Adipocyte (in vitro differentiated cells): ENCODE measurements around the gene ATP6V1C2.

Experiments
- DNase-seq: peaks from one replicate; pipeline ENCODE4 v3.0.0-alpha.2; 2015; ENCODE audit warnings: low read depth
- H3K27me3 ChIP-seq: replicated peaks from 2 replicates; pipeline ENCODE4 v1.7.0; 2013; ENCODE audit warnings: mild to moderate bottlenecking, low read length, moderate library complexity; ENCODE audit not compliant: control insufficient read depth, insufficient read depth
- H3K36me3 ChIP-seq: 2 replicates; pipeline ENCODE4 v1.7.0; 2013; ENCODE audit warnings: low read length, mild to moderate bottlenecking, moderate library complexity; ENCODE audit not compliant: control insufficient read depth, insufficient read depth, severe bottlenecking
- H3K4me1 ChIP-seq: 2 replicates; pipeline ENCODE4 v1.7.0; 2013; ENCODE audit warnings: mild to moderate bottlenecking, low read length, moderate library complexity; ENCODE audit not compliant: control insufficient read depth, insufficient read depth
- H3K4me3 ChIP-seq: 2 replicates; pipeline ENCODE4 v1.7.0; 2013; ENCODE audit warnings: mild to moderate bottlenecking, low read length, moderate library complexity
- H3K9ac ChIP-seq: 2 replicates; pipeline ENCODE4 v1.7.0; 2013; ENCODE audit warnings: mild to moderate bottlenecking, low read length, moderate library complexity
- H3K9me3 ChIP-seq: 2 replicates; pipeline ENCODE4 v1.7.0; 2013; ENCODE audit warnings: mild to moderate bottlenecking, low read length, moderate library complexity; ENCODE audit not compliant: control insufficient read depth

Gene ATP6V1C2

DNA sequence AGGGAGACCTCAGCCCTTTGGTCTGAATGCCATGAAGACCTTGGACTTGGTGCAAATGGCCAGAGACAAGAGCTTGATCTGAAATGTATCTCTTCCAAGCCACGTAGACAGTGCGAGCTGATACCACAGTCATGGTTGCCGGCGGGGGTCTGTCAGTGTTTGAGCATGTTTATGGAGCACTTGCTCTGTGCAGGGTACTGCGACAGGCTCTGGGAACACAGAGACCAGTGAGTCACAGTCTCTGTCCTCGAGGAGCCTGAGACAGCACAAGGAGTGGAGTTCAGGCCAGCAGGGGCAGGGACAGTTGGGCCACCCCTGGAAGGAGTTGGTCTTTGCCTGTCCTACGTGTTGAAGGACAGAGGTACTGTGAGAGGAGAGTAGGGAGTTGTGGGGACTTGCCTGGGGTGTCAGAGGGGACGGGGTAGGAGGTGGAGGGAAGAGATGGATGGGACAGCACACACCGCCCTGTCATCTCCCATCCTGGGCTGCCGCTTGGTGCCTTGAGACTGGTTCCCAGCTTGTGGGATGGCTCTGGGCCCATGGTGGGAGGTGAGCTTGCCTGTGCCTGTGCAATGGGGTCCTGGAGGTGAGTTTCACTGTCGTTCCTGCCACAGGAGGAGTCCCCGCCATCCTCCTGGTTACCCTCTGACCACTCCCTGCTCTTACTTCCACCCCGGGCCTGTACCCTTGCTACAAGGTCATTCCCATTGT is 39.5 kb downstream of the ATP6V1C2 start:
- Histone ChIP-seq H3K27me3 (peaks cover 28% of the 10 kb centered on the region), H3K4me3 (no peak overlapping the region), H3K36me3 (no peaks in the 10 kb centered on the region), H3K9me3 (no peaks in the 10 kb centered on the region), H3K9ac (no peak overlapping the region), H3K4me1 (no peaks in the 10 kb centered on the region)
- no peak for DNase-seq

DNA sequence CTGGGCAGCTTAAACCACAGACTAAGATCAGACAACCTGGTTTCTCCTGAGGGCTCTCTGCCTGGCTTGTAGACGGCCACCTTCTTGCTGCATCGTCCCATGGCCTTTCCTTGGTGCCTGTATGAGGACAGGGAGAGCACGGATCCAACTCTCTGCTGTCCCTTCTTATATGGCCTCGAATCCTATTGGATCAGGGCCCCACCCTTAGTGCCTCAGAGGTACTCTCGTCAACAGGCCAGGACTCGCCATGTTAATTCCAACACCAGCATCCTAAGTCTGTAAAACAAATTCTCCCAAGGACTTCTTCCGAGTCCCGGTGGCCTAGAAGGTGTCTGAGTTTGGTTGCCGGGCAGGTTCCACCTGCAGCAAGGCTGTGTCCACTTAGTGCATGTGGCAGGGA is 40.2 kb downstream of the ATP6V1C2 start:
- DNase-seq = no peak
- Histone ChIP-seq H3K27me3 (peaks cover 30% of the 10 kb centered on the region), H3K36me3 (no peaks in the 10 kb centered on the region)

GRCh38 chr2:10762651-10763460 is 41.4 kb downstream of the ATP6V1C2 start:
- no peaks in the 10 kb centered on the region for H3K9me3 ChIP-seq
- H3K4me1 ChIP-seq = no peaks in the 10 kb centered on the region
- H3K4me3 ChIP-seq = no peak overlapping the region
- H3K9ac ChIP-seq = no peak overlapping the region
- DNase-seq = no peak
- no peaks in the 10 kb centered on the region for H3K36me3 ChIP-seq
- peaks cover 30% of the 10 kb centered on the region for H3K27me3 ChIP-seq

More for the DNA sequence above, 40.2 kb downstream of the ATP6V1C2 start:
- Histone ChIP-seq H3K9ac (no peak overlapping the region), H3K9me3 (no peaks in the 10 kb centered on the region), H3K4me3 (no peak overlapping the region), H3K4me1 (no peaks in the 10 kb centered on the region)

- Histone ChIP-seq H3K36me3 (no peaks in the 10 kb centered on the region), H3K4me3 (no peak overlapping the region), H3K4me1 (no peaks in the 10 kb centered on the region), H3K27me3 (peaks cover 28% of the 10 kb centered on the region), H3K9me3 (no peaks in the 10 kb centered on the region), H3K9ac (no peak overlapping the region)
- no peak for DNase-seq
These were observed 42.0 kb downstream of the ATP6V1C2 start for GRCh38 chr2:10763461-10763800.

DNA sequence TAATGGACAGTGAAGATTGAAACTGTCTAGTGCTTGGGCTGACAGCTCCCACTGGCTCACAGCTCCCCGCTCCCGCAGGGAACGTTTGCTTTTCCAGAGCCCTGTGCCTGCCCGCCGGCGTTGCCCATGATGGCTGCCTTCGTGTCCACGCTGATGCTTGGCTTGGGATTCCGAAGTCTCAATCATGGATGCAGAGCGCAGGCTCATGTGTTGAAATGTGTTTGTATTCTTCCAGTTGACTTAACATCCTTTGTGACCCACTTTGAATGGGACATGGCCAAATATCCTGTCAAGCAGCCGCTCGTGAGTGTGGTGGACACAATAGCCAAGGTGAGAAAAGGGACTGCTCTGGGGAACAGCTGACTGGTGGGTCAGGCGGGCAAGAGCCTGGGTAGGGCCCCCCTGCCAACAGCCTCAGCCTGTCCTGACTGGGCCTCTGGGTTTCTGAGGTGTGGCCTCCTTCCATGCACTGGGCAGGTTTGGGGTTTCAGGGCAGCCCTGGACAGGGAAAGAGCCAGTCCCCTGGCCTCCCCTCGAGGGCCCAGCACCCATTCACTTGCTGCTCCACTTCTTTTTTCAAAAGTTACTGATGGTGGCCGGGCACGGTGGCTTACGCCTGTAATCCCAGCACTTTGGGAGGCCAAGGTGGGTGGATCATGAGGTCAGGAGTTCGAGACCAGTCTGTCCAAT is 42.8 kb downstream of the ATP6V1C2 start:
- no peak for DNase-seq
- no peak overlapping the region for H3K9ac ChIP-seq
- no peaks in the 10 kb centered on the region for H3K36me3 ChIP-seq
- H3K9me3 ChIP-seq = no peaks in the 10 kb centered on the region
- H3K4me1 ChIP-seq = no peaks in the 10 kb centered on the region
- peaks cover 28% of the 10 kb centered on the region for H3K27me3 ChIP-seq
- no peak overlapping the region for H3K4me3 ChIP-seq

GRCh38 chr2:10764896-10765295 is 43.5 kb downstream of the ATP6V1C2 start:
- H3K4me1 ChIP-seq = no peaks in the 10 kb centered on the region
- no peaks in the 10 kb centered on the region for H3K9me3 ChIP-seq
- no peak overlapping the region for H3K4me3 ChIP-seq
- DNase-seq = no peak
- no peak overlapping the region for H3K9ac ChIP-seq
- H3K36me3 ChIP-seq = no peaks in the 10 kb centered on the region
- H3K27me3 ChIP-seq = peaks cover 28% of the 10 kb centered on the region

DNA sequence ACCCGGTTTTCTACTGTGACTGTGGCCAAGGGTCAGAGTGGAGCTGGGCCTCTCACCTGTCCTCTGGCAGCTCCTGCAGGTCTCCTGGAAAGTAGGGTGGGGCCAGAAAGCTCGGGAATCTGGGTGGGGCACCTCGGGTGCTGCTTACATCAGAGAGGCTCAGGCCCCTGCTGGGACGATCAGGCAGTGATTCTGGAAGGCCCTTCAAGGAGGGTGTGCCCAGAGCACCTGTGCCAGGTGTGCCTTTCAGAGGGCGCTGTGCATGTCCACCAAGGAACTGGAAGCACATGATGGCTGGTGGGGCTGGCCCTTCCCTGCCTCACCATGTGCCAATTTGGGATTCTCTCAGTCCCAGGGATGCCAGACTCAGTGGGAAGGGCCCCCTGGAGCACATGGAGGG is 44.0 kb downstream of the ATP6V1C2 start:
- Histone ChIP-seq H3K4me3 (no peak overlapping the region), H3K4me1 (no peaks in the 10 kb centered on the region), H3K36me3 (no peaks in the 10 kb centered on the region), H3K9ac (no peak overlapping the region), H3K27me3 (peaks cover 30% of the 10 kb centered on the region), H3K9me3 (no peaks in the 10 kb centered on the region)
- no peak for DNase-seq

DNA sequence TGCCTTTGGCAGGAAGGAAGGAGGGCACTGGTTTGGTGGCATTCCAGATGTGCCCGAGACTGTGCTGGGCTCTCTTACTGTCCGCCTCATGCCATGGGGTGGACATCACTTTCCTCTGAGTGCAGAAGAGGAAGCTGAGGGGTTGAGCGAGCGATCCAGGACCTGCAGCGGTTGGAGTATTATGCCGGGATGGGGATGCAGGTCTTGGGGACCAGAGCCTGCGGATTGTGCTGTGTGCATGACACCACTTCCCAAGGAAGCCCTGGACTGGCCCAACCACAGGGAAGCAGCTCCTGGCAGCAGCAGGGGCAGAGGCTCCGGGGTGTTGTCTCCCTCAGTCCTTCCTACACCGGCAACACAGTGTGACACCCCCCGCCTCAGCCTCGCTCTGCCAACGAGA is 44.5 kb downstream of the ATP6V1C2 start:
- no peak for DNase-seq
- Histone ChIP-seq H3K36me3 (no peaks in the 10 kb centered on the region), H3K4me1 (no peaks in the 10 kb centered on the region), H3K4me3 (no peak overlapping the region), H3K27me3 (peaks cover 34% of the 10 kb centered on the region), H3K9ac (no peak overlapping the region), H3K9me3 (no peaks in the 10 kb centered on the region)

DNA sequence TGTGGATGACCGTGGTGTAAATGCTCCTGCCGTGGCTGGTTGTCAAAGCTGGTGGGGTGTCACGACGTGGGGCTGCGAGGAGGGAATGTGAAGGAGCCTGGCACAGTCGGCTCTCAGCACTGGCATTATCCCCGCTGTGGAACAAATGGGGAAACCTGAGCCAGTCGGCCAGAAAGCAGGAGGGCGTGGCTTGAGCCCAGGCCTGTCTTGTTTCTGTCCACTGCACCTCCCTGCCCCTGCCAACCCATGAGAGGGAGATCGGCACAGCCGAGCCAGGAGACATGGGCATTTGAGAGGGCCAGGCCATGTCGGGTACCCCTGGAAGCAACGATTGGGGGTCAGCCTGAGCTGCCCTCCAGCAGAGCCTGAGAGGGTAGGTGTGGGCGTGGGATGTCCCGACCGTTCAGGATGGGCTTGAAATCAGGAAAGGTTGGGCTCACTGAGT is 46.7 kb downstream of the ATP6V1C2 start:
- Histone ChIP-seq H3K9ac (no peak overlapping the region), H3K4me1 (no peaks in the 10 kb centered on the region), H3K9me3 (no peaks in the 10 kb centered on the region), H3K4me3 (no peak overlapping the region), H3K27me3 (peaks cover 31% of the 10 kb centered on the region), H3K36me3 (no peaks in the 10 kb centered on the region)
- no peak for DNase-seq

GRCh38 chr2:10770956-10771750 is 49.7 kb downstream of the ATP6V1C2 start:
- no peaks in the 10 kb centered on the region for H3K4me1 ChIP-seq
- DNase-seq = no peak
- no peaks in the 10 kb centered on the region for H3K36me3 ChIP-seq
- H3K9ac ChIP-seq = no peak overlapping the region
- H3K9me3 ChIP-seq = no peaks in the 10 kb centered on the region
- H3K27me3 ChIP-seq = peaks cover 11% of the 10 kb centered on the region
- H3K4me3 ChIP-seq = no peak overlapping the region

DNA sequence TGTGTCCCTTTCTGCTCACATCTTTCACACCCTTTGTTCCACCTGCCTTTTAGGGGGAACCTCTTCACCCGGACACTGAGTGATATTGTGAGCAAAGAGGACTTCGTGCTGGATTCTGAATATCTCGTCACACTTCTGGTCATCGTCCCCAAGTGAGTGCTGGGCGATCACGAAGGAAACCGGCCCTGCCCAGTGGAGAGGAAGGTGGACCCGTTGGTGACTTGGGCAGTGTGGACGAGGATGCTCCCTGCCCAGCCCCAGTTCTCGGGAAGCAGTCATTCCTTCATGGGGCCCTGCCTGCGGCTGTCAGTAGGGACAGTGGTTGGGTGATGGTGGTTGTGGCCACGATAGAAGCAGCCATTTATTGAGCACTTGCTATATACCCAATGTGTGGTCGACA is 50.4 kb downstream of the ATP6V1C2 start:
- no peak for DNase-seq
- no peaks in the 10 kb centered on the region for H3K9me3 ChIP-seq
- peaks cover 10% of the 10 kb centered on the region for H3K27me3 ChIP-seq
- no peaks in the 10 kb centered on the region for H3K4me1 ChIP-seq
- H3K4me3 ChIP-seq = no peak overlapping the region
- H3K36me3 ChIP-seq = no peaks in the 10 kb centered on the region
- no peak overlapping the region for H3K9ac ChIP-seq
